Caco-2 (cell line): ENCODE data around the gene GKN1. TPM values are rescaled to one million over a fixed set of nuclear protein-coding genes. Genes with fewer than 3 reads are reported as not detected.

Experiments
- BruUV-seq: library from RNA; stranded (reverse); fragments of 400-500 nt; replicated peaks from 2 replicates; lab custom pipeline; 2021; lab: Mats Ljungman, UMichigan
- CTCF ChIA-PET: fragments of 300-600 bp; sonication (Branson Sonifier 250); formaldehyde crosslinking; loops from one replicate; lab custom pipeline; 2022; ENCODE audit warnings: antibody characterized with exemption; lab: Charles Lee
- POLR2A ChIA-PET: fragments of 300-600 bp; sonication (Branson Sonifier 250); formaldehyde crosslinking; loops from one replicate; lab custom pipeline; 2022; ENCODE audit warnings: antibody characterized with exemption; lab: Charles Lee
- DNase-seq, 2 experiments: peaks; one replicate each; pipeline versions ENCODE4 v3.0.0 to v3.0.0-alpha.2; 2020 to 2022
- H3K27me3 ChIP-seq: replicated peaks from 2 replicates; pipeline ENCODE4 v1.6.0; 2011; ENCODE audit warnings: low read length; ENCODE audit not compliant: control insufficient read depth, insufficient read depth
- H3K36me3 ChIP-seq: 2 replicates; pipeline ENCODE4 v1.5.1; 2011; ENCODE audit warnings: low read length; ENCODE audit not compliant: control insufficient read depth, insufficient read depth
- H3K4me1 ChIP-seq: fragments of 250-450 bp; sonication (Bioruptor Pico); 2 replicates; pipeline ENCODE4 v1.5.1; 2020; ENCODE audit warnings: mild to moderate bottlenecking
- H3K4me3 ChIP-seq: 2 replicates; pipeline ENCODE4 v1.5.1; 2011; ENCODE audit warnings: low read depth, mild to moderate bottlenecking, control low read depth, low read length
- H3K9me3 ChIP-seq: fragments of 250-450 bp; sonication (Bioruptor Pico); 2 replicates; pipeline ENCODE4 v1.5.1; 2020; ENCODE audit warnings: mild to moderate bottlenecking, moderate library complexity
- H3K27ac Mint-ChIP-seq: one replicate; pipeline ENCODE4 v1.8.0; 2022; ENCODE audit warnings: mixed read lengths; ENCODE audit not compliant: unreplicated experiment
- H3K27me3 Mint-ChIP-seq: one replicate; pipeline ENCODE4 v1.8.0; 2022; ENCODE audit warnings: mixed read lengths; ENCODE audit not compliant: insufficient read depth, unreplicated experiment
- H3K36me3 Mint-ChIP-seq: one replicate; pipeline ENCODE4 v1.8.0; 2022; ENCODE audit warnings: mild to moderate bottlenecking, mixed read lengths; ENCODE audit not compliant: insufficient read depth, unreplicated experiment
- H3K4me1 Mint-ChIP-seq: one replicate; pipeline ENCODE4 v1.8.0; 2022; ENCODE audit warnings: low read depth, mixed read lengths; ENCODE audit not compliant: unreplicated experiment
- H3K4me3 Mint-ChIP-seq: one replicate; pipeline ENCODE4 v1.8.0; 2022; ENCODE audit warnings: mild to moderate bottlenecking, moderate library complexity, mixed read lengths; ENCODE audit not compliant: unreplicated experiment
- H3K9me3 Mint-ChIP-seq: one replicate; pipeline ENCODE4 v1.8.0; 2022; ENCODE audit warnings: mixed read lengths; ENCODE audit not compliant: unreplicated experiment
- intact Hi-C: fragments of 100-400 bp; cut with micrococcal nuclease; formaldehyde crosslinking; loops from one replicate; pipeline ENCODE4 v1.10.0; 2022; ENCODE audit not compliant: unreplicated experiment
- total RNA-seq: library from RNA; stranded (reverse); gene quantifications from 2 replicates; pipeline ENCODE4 v1.2.3, GENCODE V29; 2022
- TF ChIP-seq, protein P1 (sequence below), 2 experiments: fragments of 200-600 bp in 1 of 2; IDR thresholded peaks; 1 replicate in 1 of 2; 2 replicates in 1 of 2; pipeline versions ENCODE4 v1.5.1 to v1.8.0; 2011 to 2022; ENCODE audit warnings: antibody characterized with exemption in 1 of 2, control low read depth in 1 of 2, inconsistent platforms in 1 of 2, low read depth in 1 of 2, low read length in 1 of 2, mild to moderate bottlenecking in 1 of 2, moderate library complexity in 1 of 2; ENCODE audit not compliant: insufficient read depth in 1 of 2, severe bottlenecking in 1 of 2, unreplicated experiment in 1 of 2

GKN1 gene
- total RNA-seq, 1 experiment from 2014 or later: not detected

DNA sequence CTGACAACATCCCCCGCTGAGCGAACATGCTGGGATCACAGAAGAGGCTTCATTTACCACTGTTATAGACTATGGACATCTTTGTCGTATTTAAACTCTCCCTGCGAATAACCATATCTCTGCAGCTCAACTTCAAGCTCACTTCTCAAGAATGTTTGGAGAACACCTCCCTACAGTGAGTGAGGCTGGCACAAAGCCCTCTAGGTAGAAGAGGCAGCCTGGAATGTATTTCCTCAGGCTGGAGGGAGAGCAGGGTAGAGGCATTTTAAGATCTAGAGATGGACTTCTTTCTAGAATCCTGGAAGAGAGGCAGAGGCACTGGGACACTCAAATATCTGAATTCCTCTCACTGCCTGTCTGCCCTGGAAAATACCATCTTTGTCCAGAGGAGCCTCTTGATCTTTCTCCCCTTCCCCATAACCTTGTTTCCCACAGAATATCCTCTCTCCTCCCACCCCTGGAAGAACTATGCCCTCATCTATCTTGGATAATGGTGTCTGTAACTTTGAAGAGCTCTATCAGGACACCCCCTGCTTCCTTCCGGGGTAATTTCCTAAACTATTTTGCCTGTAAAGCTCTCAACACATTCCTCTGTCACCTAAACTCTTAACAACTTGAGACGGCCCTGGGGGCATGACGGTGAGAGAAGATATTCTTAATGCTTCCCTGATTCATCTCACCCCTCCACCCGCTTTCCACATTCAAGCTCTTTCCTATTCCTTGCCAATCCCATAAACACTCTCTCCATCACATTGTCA lies 36.2 kb downstream of the GKN1 start:
- intact Hi-C loops: no loop called here
- Histone ChIP-seq H3K36me3 (no peaks in the 10 kb centered on the region), H3K9me3 (no peaks in the 10 kb centered on the region), H3K4me3 (no peak overlapping the region), H3K27me3 (peaks cover 3% of the 10 kb centered on the region; the same call in 1 of the 2 replicates), H3K4me1 (0 out of 2 replicates have a peak, but pooled peaks cover 3% of the 10 kb centered on the region)
- Mint-ChIP-seq H3K36me3 (no peaks in the 10 kb centered on the region), H3K4me1 (peaks cover 7% of the 10 kb centered on the region), H3K4me3 (no peak overlapping the region), H3K27me3 (peaks cover 38% of the 10 kb centered on the region), H3K27ac (no peak overlapping the region), H3K9me3 (no peaks in the 10 kb centered on the region)
- BruUV-seq: no TSS peak
- POLR2A ChIA-PET: no interaction called here
- DNase-seq: no peak
- TF ChIP-seq, protein P1, sequence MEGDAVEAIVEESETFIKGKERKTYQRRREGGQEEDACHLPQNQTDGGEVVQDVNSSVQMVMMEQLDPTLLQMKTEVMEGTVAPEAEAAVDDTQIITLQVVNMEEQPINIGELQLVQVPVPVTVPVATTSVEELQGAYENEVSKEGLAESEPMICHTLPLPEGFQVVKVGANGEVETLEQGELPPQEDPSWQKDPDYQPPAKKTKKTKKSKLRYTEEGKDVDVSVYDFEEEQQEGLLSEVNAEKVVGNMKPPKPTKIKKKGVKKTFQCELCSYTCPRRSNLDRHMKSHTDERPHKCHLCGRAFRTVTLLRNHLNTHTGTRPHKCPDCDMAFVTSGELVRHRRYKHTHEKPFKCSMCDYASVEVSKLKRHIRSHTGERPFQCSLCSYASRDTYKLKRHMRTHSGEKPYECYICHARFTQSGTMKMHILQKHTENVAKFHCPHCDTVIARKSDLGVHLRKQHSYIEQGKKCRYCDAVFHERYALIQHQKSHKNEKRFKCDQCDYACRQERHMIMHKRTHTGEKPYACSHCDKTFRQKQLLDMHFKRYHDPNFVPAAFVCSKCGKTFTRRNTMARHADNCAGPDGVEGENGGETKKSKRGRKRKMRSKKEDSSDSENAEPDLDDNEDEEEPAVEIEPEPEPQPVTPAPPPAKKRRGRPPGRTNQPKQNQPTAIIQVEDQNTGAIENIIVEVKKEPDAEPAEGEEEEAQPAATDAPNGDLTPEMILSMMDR (IDR thresholded peaks at IDR 0.05; ENCODE audit: insufficient read depth in 1 of 2, low read depth in 1 of 2, low read length in 1 of 2, severe bottlenecking in 1 of 2, unreplicated experiment in 1 of 2): no peak
- CTCF ChIA-PET: no interaction called here

DNA sequence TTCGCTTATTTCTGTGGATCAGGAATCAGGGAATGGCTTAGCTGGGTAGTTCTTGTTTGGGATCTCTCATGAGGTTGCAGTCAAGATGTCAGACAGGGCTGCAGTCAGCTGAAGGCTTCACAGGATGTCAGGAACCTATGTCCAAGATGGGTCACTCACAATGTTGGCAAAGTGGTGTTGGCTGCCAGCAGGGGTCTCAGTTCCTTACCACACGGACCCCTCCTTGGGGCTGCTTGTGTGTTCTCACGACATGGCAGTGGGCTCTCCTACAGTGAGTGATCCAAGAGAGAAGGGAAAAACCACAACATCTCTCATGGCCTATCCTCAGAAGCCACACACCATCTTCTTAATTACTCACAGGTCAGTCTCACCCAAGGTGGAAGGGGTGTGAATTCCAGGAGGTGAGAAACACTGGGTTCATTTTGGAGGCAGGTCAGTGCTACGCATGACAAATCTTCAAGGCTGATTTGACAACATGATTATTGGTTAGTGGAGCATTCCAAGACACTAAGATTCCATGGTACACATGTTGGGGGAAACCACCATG lies 37.2 kb downstream of the GKN1 start:
- ChIA-PET CTCF (no interaction called here), POLR2A (no interaction called here)
- Mint-ChIP-seq H3K27me3 (peaks cover 33% of the 10 kb centered on the region), H3K4me3 (no peak overlapping the region), H3K27ac (no peak overlapping the region), H3K9me3 (no peaks in the 10 kb centered on the region), H3K4me1 (peaks cover 7% of the 10 kb centered on the region), H3K36me3 (no peaks in the 10 kb centered on the region)
- H3K4me3 ChIP-seq: no peak overlapping the region
- H3K4me1 ChIP-seq: 0 out of 2 replicates have a peak, but pooled peaks cover 3% of the 10 kb centered on the region
- intact Hi-C loops: no loop called here
- H3K36me3 ChIP-seq: no peaks in the 10 kb centered on the region
- no TSS peak for BruUV-seq
- no peak for DNase-seq
- TF ChIP-seq, protein P1 (IDR thresholded peaks at IDR 0.05; ENCODE audit: insufficient read depth in 1 of 2, low read depth in 1 of 2, low read length in 1 of 2, severe bottlenecking in 1 of 2, unreplicated experiment in 1 of 2): no peak
- no peaks in the 10 kb centered on the region for H3K9me3 ChIP-seq
- H3K27me3 ChIP-seq: peaks cover 3% of the 10 kb centered on the region; the same call in 1 of the 2 replicates

DNA sequence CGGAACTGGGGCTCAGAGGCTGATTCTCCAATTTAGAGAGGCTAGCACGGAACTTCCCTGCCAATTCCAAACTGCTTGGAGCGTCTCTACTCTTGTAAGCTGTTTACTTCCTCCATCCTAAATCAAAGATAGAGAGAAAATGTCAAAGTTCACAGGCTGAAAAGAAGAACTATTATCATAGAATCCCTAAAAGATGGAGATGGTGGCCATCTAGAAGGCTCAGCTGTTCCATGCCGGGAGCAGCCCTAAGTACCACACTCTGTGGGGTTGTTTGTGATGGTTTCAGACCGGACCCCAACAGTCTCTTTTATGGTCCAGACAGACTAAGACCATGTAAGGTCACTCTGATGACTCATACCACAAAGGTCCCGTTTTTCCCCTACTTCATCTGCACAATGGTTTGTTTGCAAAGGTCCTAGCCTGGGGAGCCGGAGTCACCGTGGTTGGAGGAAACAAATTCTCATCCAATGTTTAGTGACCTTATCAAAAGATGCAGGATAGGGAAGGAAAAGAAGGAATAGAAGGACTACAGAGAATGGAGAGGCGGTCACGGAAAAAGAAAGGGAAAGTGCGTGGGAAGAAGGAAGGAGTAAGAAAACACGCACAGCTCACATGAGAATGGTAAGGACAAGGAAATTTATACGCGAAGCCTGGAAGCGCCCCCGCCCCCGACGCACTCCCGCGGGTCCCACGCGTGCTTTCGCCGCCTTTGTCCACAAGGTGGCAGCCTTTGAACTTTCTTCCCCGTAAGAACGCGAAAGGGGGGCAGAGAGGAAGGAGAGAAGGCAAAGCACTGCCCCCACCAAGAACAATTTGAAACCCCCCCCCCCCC lies 38.1 kb downstream of the GKN1 start:
- TF ChIP-seq, protein P1 (IDR thresholded peaks at IDR 0.05; ENCODE audit: insufficient read depth in 1 of 2, low read depth in 1 of 2, low read length in 1 of 2, severe bottlenecking in 1 of 2, unreplicated experiment in 1 of 2): peak; percentile 58 to 84
- no TSS peak for BruUV-seq
- DNase-seq: peak in 1 of 2 experiments; percentile 48
- CTCF ChIA-PET: interaction anchor here (0.6 kb wide), 1 partner anchor 77 kb away, joined by 7 read pairs; no protein-coding TSS in a partner anchor
- Mint-ChIP-seq H3K27me3 (peaks cover 33% of the 10 kb centered on the region), H3K27ac (no peak overlapping the region), H3K4me3 (peak overlapping the region; percentile 71), H3K36me3 (no peaks in the 10 kb centered on the region), H3K9me3 (no peaks in the 10 kb centered on the region), H3K4me1 (peaks cover 7% of the 10 kb centered on the region)
- Histone ChIP-seq H3K4me1 (0 out of 2 replicates have a peak, but pooled peaks cover 3% of the 10 kb centered on the region), H3K27me3 (peaks cover 3% of the 10 kb centered on the region), H3K36me3 (no peaks in the 10 kb centered on the region), H3K4me3 (no peak overlapping the region), H3K9me3 (no peaks in the 10 kb centered on the region)
- intact Hi-C loops: no loop called here
- POLR2A ChIA-PET: no interaction called here
